Measurements from ENCODE around the gene AP3S1. TPM values are rescaled to one million over a fixed set of nuclear protein-coding genes. Genes with fewer than 3 reads are reported as not detected.

AP3S1 gene
- total and polyA plus RNA-seq, 2 of the 13 experiments (the other 11 are each of a cell fraction or from before 2014, with no cell fraction given), result 50.5 to 85.9 TPM

- peak; percentile 85 for TF ChIP-seq ATF7 (IDR thresholded peaks at IDR 0.05)
- TF ChIP-seq ATF7 (CRISPR knock-in tag; IDR thresholded peaks at IDR 0.05), result no peak
- TF ChIP-seq ZNF7 (CRISPR knock-in tag; IDR thresholded peaks at IDR 0.05), result peak; percentile 72
- TF ChIP-seq ZBTB49 (CRISPR knock-in tag; IDR thresholded peaks at IDR 0.05; ENCODE audit: borderline replicate concordance), result no peak
- no peak for TF ChIP-seq ZNF609 (CRISPR knock-in tag; IDR thresholded peaks at IDR 0.05; ENCODE audit: borderline replicate concordance)
- no peak for TF ChIP-seq ZNF883 (CRISPR knock-in tag; IDR thresholded peaks at IDR 0.05; ENCODE audit: not compliant biosample characterization)
- TF ChIP-seq SRY (CRISPR knock-in tag; IDR thresholded peaks at IDR 0.05), result no peak
- no peak for TF ChIP-seq TFAP4 (IDR thresholded peaks at IDR 0.05; ENCODE audit: borderline replicate concordance, low read depth)
- no peak for TF ChIP-seq ARHGAP35 (CRISPR knock-in tag; IDR thresholded peaks at IDR 0.05; ENCODE audit: borderline replicate concordance)
- TF ChIP-seq RFX5 (IDR thresholded peaks at IDR 0.05; ENCODE audit: low read depth, low read length), result peak; percentile 46; the same call in 1 of the 2 replicates
- no peak for TF ChIP-seq SIN3B (IDR thresholded peaks at IDR 0.05; ENCODE audit: low read length)
- no peak for TF ChIP-seq CREBL2 (CRISPR knock-in tag; IDR thresholded peaks at IDR 0.05; ENCODE audit: borderline replicate concordance)
- no peak for FAIRE-seq
- Histone ChIP-seq H3K4me3 (replicated peaks in 1 of 3; ENCODE audit: insufficient read depth in 1 of 3, low read depth in 2 of 3, low read length in 3 of 3) (no peak overlapping the region), H3K4me1 (ENCODE audit: insufficient read depth, low read length) (peaks cover 59% of the 10 kb centered on the region), H3K27ac (ENCODE audit: extremely low read length, insufficient read depth, low read length) (no peak overlapping the region), H3K36me3 (replicated peaks in 1 of 2; ENCODE audit: control insufficient read depth in 1 of 2, insufficient read depth in 2 of 2, low read length in 2 of 2) (no peaks in the 10 kb centered on the region; a peak in 1 of 5 replicates), H4K20me1 (ENCODE audit: insufficient read depth, low read length) (peaks cover 7% of the 10 kb centered on the region), H3K9me3 (ENCODE audit: low read length) (peaks cover 9% of the 10 kb centered on the region; the same call in 1 of the 2 replicates), H3K4me2 (ENCODE audit: low read depth, low read length) (no peak overlapping the region), H3K9ac (ENCODE audit: insufficient read depth, low read depth, low read length) (no peak overlapping the region), H3K27me3 (ENCODE audit: control insufficient read depth in 1 of 2, insufficient read depth in 2 of 2, low read length in 2 of 2) (no peaks in the 10 kb centered on the region), H2AFZ (ENCODE audit: low read length) (no peak overlapping the region), H3K79me2 (ENCODE audit: insufficient read depth, low read length) (peaks cover 100% of the 10 kb centered on the region)
- BruUV-seq (replicated peaks), result no TSS peak
- ATAC-seq, result no peak
- intact Hi-C loops (cut with micrococcal nuclease; ENCODE audit: unreplicated experiment) (no loop called here), in situ Hi-C loops (cut with HindIII; ENCODE audit: extremely low pct_ligation_motif_present, low pct_unique_long_range_greater_than_20kb) (loop anchor here (25.0 kb wide), 1 partner anchor 213 kb away; no protein-coding TSS in a partner anchor)
- 95% methylated on average over 3 of the region's 3 CpGs for WGBS (ENCODE audit: low lambda C conversion rate)
- ChIA-PET CTCF (ENCODE audit: low intra/inter-chr PET ratio, low total read pairs) (no interaction called here), POLR2A (no interaction called here)
- no peak for DNase-seq (ENCODE audit: low spot score)
Measured at GRCh38 chr5:115849258-115849798, 7.6 kb downstream of the AP3S1 start.

Data from HepG2 (cell line).